Mucosa of descending colon (tissue), 3 donors: ENCODE measurements around the gene SIGLEC5. TPM values are rescaled to one million over a fixed set of nuclear protein-coding genes. Genes with fewer than 3 reads are reported as not detected.

Experiments
- ATAC-seq: fragments of 200-7000 bp; cut with Tn5 transposase; one replicate; pipeline ENCODE4 v1.9.1; 2020; ENCODE audit warnings: mild to moderate bottlenecking, moderate library complexity
- DNase-seq, 3 donors: peaks; one replicate each; pipeline ENCODE4 v3.0.0-alpha.2; 2020
- H3K36me3 ChIP-seq: fragments of 200-600 bp; one replicate; pipeline ENCODE4 v1.8.0; 2021; ENCODE audit warnings: low read depth, mild to moderate bottlenecking
- H3K4me1 ChIP-seq: fragments of 200-600 bp; one replicate; pipeline ENCODE4 v1.8.0; 2021; ENCODE audit warnings: low read depth, mild to moderate bottlenecking
- H3K4me3 ChIP-seq: fragments of 200-600 bp; one replicate; pipeline ENCODE4 v1.8.0; 2021; ENCODE audit warnings: mild to moderate bottlenecking
- H3K9me3 ChIP-seq: fragments of 200-600 bp; one replicate; pipeline ENCODE4 v1.8.0; 2021; ENCODE audit warnings: mild to moderate bottlenecking
- CTCF ChIP-seq: fragments of 200-600 bp; IDR thresholded peaks from one replicate; pipeline ENCODE4 v1.8.0; 2022; ENCODE audit warnings: antibody characterized with exemption, mild to moderate bottlenecking
- intact Hi-C, 2 donors: fragments of 100-400 bp; cut with DNase I in 1 of 2; cut with micrococcal nuclease in 1 of 2; formaldehyde crosslinking; loops; one replicate each; pipeline versions ENCODE4 v1.11.0 to v1.11.1; 2022; cut with DNase I, micrococcal nuclease
- total RNA-seq, 3 donors: library from RNA; stranded (reverse); fragmentation: NEBNext Ultra II Directional in 2 of 3; extraction: Animal tissue kit (Norgen Biotek cat#: 25700) in 2 of 3; gene quantifications; one replicate each; pipeline versions ENCODE4 v1.2.1 to v1.2.4, GENCODE V29; 2021 to 2023
- donor health status: DM: no; HTN: no; CAD: no; lungs with moderate emphysema.
- donor health status: DM: no; HTN: no; CAD: no.
- donor health status: DM: no; HTN: yes; CAD: no.

Gene SIGLEC5
- total RNA-seq, 3 donors from 2014 or later = 0.32 to 0.84 TPM; not detected in 1

- H3K36me3 ChIP-seq = no peaks in the 10 kb centered on the region
- TF ChIP-seq CTCF = no peak
- H3K4me1 ChIP-seq = peaks cover 2% of the 10 kb centered on the region
- DNase-seq (no peak), ATAC-seq (no peak)
- intact Hi-C loops = no loop called here
- no peak overlapping the region for H3K4me3 ChIP-seq
- H3K9me3 ChIP-seq = no peaks in the 10 kb centered on the region
Measured at GRCh38 chr19:51595190-51596175, 34.7 kb downstream of the SIGLEC5 start.

- DNase-seq (no peak), ATAC-seq (peak; percentile 9)
- no peaks in the 10 kb centered on the region for H3K9me3 ChIP-seq
- H3K4me1 ChIP-seq = peaks cover 2% of the 10 kb centered on the region
- no peak for TF ChIP-seq CTCF
- H3K36me3 ChIP-seq = no peaks in the 10 kb centered on the region
- no peak overlapping the region for H3K4me3 ChIP-seq
- intact Hi-C loops = no loop called here
Measured at GRCh38 chr19:51594774-51595109, 35.5 kb downstream of the SIGLEC5 start.

- intact Hi-C loops = no loop called here
- peak overlapping the region; percentile 34 for H3K4me3 ChIP-seq
- peak; percentile 99 for DNase-seq
Measured at GRCh38 chr19:51593969-51594773, 36.0 kb downstream of the SIGLEC5 start.

GRCh38 chr19:51593138-51593890 lies 36.9 kb downstream of the SIGLEC5 start:
- TF ChIP-seq CTCF = no peak
- Histone ChIP-seq H3K9me3 (peaks cover 3% of the 10 kb centered on the region), H3K36me3 (no peaks in the 10 kb centered on the region), H3K4me1 (peaks cover 2% of the 10 kb centered on the region), H3K4me3 (peak overlapping the region; percentile 34)
- intact Hi-C loops = no loop called here
- peak in 1 of 3 donors; percentile 54 for DNase-seq
- peak; percentile 7 for ATAC-seq

More at GRCh38 chr19:51593969-51594773, 36.0 kb downstream of the SIGLEC5 start:
- ATAC-seq = peak; percentile 100
- Histone ChIP-seq H3K9me3 (no peaks in the 10 kb centered on the region), H3K4me1 (peaks cover 2% of the 10 kb centered on the region), H3K36me3 (no peaks in the 10 kb centered on the region)
- TF ChIP-seq CTCF = no peak

- DNase-seq (no peak), ATAC-seq (no peak)
- Histone ChIP-seq H3K9me3 (peaks cover 11% of the 10 kb centered on the region), H3K4me3 (no peak overlapping the region), H3K36me3 (no peaks in the 10 kb centered on the region), H3K4me1 (peaks cover 2% of the 10 kb centered on the region)
- no peak for TF ChIP-seq CTCF
- intact Hi-C loops = no loop called here
Measured at GRCh38 chr19:51592521-51592920, 37.7 kb downstream of the SIGLEC5 start.
